H1 (cell line): ENCODE data around the gene MXI1. TPM values are rescaled to one million over a fixed set of nuclear protein-coding genes. Genes with fewer than 3 reads are reported as not detected.

ENCODE experiments used
- CTCF ChIA-PET: fragments of 300-600 bp; sonication (Branson Sonifier 250); formaldehyde crosslinking; loops from one replicate; lab custom pipeline; 2021; ENCODE audit not compliant: partially characterized antibody; lab: Charles Lee
- POLR2A ChIA-PET: fragments of 300-600 bp; sonication (Branson Sonifier 250); formaldehyde crosslinking; loops from one replicate; lab custom pipeline; 2021; ENCODE audit warnings: inconsistent platforms; ENCODE audit not compliant: partially characterized antibody; lab: Charles Lee
- DNase-seq, 2 experiments: peaks; one replicate each; pipeline versions ENCODE4 v3.0.0 to v3.0.0-alpha.2; 2010 to 2022; ENCODE audit warnings: low spot score in 2 of 2, low read depth in 1 of 2, mixed read lengths in 1 of 2
- FAIRE-seq: peaks from 2 replicates; lab custom pipeline; 2011; peaks lifted over from hg19 to GRCh38; lab: Jason Lieb, UNC
- H2AFZ ChIP-seq: 2 replicates; pipeline ENCODE4 v1.8.1; 2012; ENCODE audit warnings: low read length, inconsistent platforms
- H2AK5ac ChIP-seq: 2 replicates; pipeline ENCODE4 v1.6.1; 2013; ENCODE audit warnings: low read depth, low read length
- H2BK120ac ChIP-seq: replicated peaks from 2 replicates; pipeline ENCODE3; 2013; ENCODE audit warnings: low read depth, low read length, inconsistent platforms
- H2BK12ac ChIP-seq: 2 replicates; pipeline ENCODE4 v1.6.1; 2013; ENCODE audit warnings: low read depth, low read length
- H2BK15ac ChIP-seq: 2 replicates; pipeline ENCODE4 v1.6.1; 2013; ENCODE audit warnings: low read length
- H2BK20ac ChIP-seq: 2 replicates; pipeline ENCODE4 v1.6.1; 2013; ENCODE audit warnings: low read length
- H2BK5ac ChIP-seq: 2 replicates; pipeline ENCODE4 v1.6.1; 2013; ENCODE audit warnings: low read depth, low read length
- H3K14ac ChIP-seq: 2 replicates; pipeline ENCODE4 v1.6.1; 2013; ENCODE audit warnings: inconsistent platforms; ENCODE audit not compliant: insufficient read length
- H3K18ac ChIP-seq: 2 replicates; pipeline ENCODE4 v1.6.1; 2013; ENCODE audit warnings: low read length; ENCODE audit errors: extremely low read depth
- H3K23ac ChIP-seq: 2 replicates; pipeline ENCODE4 v1.6.1; 2013; ENCODE audit warnings: inconsistent platforms; ENCODE audit not compliant: insufficient read length
- H3K23me2 ChIP-seq: 2 replicates; pipeline ENCODE4 v1.6.1; 2013; ENCODE audit warnings: low read depth, low read length
- H3K27ac ChIP-seq: 2 replicates; pipeline ENCODE4 v1.6.1; 2011; ENCODE audit warnings: low read depth, low read length, inconsistent platforms
- H3K27me3 ChIP-seq, 4 experiments: replicated peaks in 1 of 4; 1 replicate in 1 of 4; 2 replicates in 3 of 4; pipeline versions ENCODE4 v1.6.1 to v1.8.1; 2011 to 2013; ENCODE audit warnings: low read length in 3 of 4, mild to moderate bottlenecking in 3 of 4, inconsistent platforms in 2 of 4, mixed read lengths in 2 of 4, moderate library complexity in 1 of 4; ENCODE audit not compliant: control insufficient read depth in 3 of 4, insufficient read depth in 3 of 4; ENCODE audit errors: extremely low read depth in 1 of 4
- H3K36me3 ChIP-seq, 4 experiments: 2 replicates each; pipeline versions ENCODE4 v1.6.1 to v1.8.1; 2011 to 2013; ENCODE audit warnings: mild to moderate bottlenecking in 4 of 4, low read length in 3 of 4, moderate library complexity in 2 of 4, control low read depth in 1 of 4, inconsistent platforms in 1 of 4; ENCODE audit not compliant: insufficient read depth in 4 of 4, control insufficient read depth in 2 of 4
- H3K4ac ChIP-seq: replicated peaks from 2 replicates; pipeline ENCODE3; 2013; ENCODE audit warnings: low read length, low read depth, mixed read lengths, inconsistent platforms; ENCODE audit not compliant: insufficient read length
- H3K4me1 ChIP-seq, 4 experiments: replicated peaks in 1 of 4; 1 replicate in 1 of 4; 2 replicates in 3 of 4; pipeline versions ENCODE4 v1.6.1 to v1.8.1; 2011 to 2013; ENCODE audit warnings: low read length in 3 of 4, inconsistent platforms in 2 of 4, mixed read lengths in 1 of 4; ENCODE audit not compliant: insufficient read depth in 4 of 4, control insufficient read depth in 3 of 4
- H3K4me2 ChIP-seq, 2 experiments: 2 replicates each; pipeline versions ENCODE4 v1.6.1 to v1.8.1; 2011 to 2013; ENCODE audit warnings: low read depth in 2 of 2, low read length in 2 of 2, control low read depth in 1 of 2, inconsistent platforms in 1 of 2, mild to moderate bottlenecking in 1 of 2; ENCODE audit not compliant: insufficient read depth in 1 of 2
- H3K4me3 ChIP-seq, 4 experiments: fragments of 200-600, 300-600 bp in 1 of 4; sonication (generic), shearing (Covaris generic), sonication (Bioruptor Twin) in 1 of 4; 2 replicates each; pipeline versions ENCODE4 v1.5.1 to v1.8.1; 2011 to 2016; ENCODE audit warnings: low read length in 4 of 4, low read depth in 3 of 4, control low read depth in 2 of 4, inconsistent platforms in 2 of 4, mild to moderate bottlenecking in 2 of 4, mixed read lengths in 1 of 4, moderate library complexity in 1 of 4; ENCODE audit not compliant: insufficient read depth in 2 of 4; ENCODE audit errors: extremely low read depth in 1 of 4
- H3K56ac ChIP-seq: replicated peaks from 2 replicates; pipeline ENCODE3; 2013; ENCODE audit warnings: low read depth, mild to moderate bottlenecking, mixed read lengths, low read length, inconsistent platforms; ENCODE audit not compliant: insufficient read length
- H3K79me1 ChIP-seq: 2 replicates; pipeline ENCODE4 v1.6.1; 2013; ENCODE audit warnings: low read depth, low read length, control low read depth
- H3K79me2 ChIP-seq, 2 experiments: 2 replicates each; pipeline versions ENCODE4 v1.6.1 to v1.8.1; 2012 to 2013; ENCODE audit warnings: low read length in 2 of 2, mild to moderate bottlenecking in 2 of 2, inconsistent platforms in 1 of 2; ENCODE audit not compliant: insufficient read depth in 2 of 2, control insufficient read depth in 1 of 2
- H3K9ac ChIP-seq, 4 experiments: replicated peaks in 1 of 4; 1 replicate in 1 of 4; 2 replicates in 3 of 4; pipeline versions ENCODE4 v1.6.1 to v1.8.1; 2011 to 2013; ENCODE audit warnings: low read depth in 3 of 4, low read length in 3 of 4, control low read depth in 2 of 4, mild to moderate bottlenecking in 2 of 4, moderate library complexity in 2 of 4, inconsistent platforms in 1 of 4; ENCODE audit errors: extremely low read depth in 1 of 4
- H3K9me3 ChIP-seq, 2 experiments: 2 replicates each; pipeline versions ENCODE4 v1.6.1 to v1.8.1; 2012 to 2013; ENCODE audit warnings: mild to moderate bottlenecking in 2 of 2, moderate library complexity in 2 of 2, control low read depth in 1 of 2, inconsistent platforms in 1 of 2, low read depth in 1 of 2, low read length in 1 of 2, mixed read lengths in 1 of 2; ENCODE audit not compliant: insufficient read depth in 2 of 2
- H4K20me1 ChIP-seq, 2 experiments: replicated peaks in 1 of 2; 2 replicates each; pipeline versions ENCODE3 to v1.8.1; 2011 to 2013; ENCODE audit warnings: inconsistent platforms in 2 of 2, low read length in 2 of 2, mild to moderate bottlenecking in 1 of 2; ENCODE audit not compliant: insufficient read depth in 2 of 2, control insufficient read depth in 1 of 2
- H4K5ac ChIP-seq: 2 replicates; pipeline ENCODE4 v1.6.1; 2013; ENCODE audit warnings: low read length, low read depth, mixed read lengths, inconsistent platforms; ENCODE audit not compliant: insufficient read length
- H4K8ac ChIP-seq: 2 replicates; pipeline ENCODE4 v1.8.0; 2013; ENCODE audit warnings: mild to moderate bottlenecking, moderate library complexity, low read length, inconsistent platforms; ENCODE audit not compliant: insufficient read depth; ENCODE audit errors: extremely low read depth
- H4K91ac ChIP-seq: replicated peaks from 2 replicates; pipeline ENCODE3; 2013; ENCODE audit warnings: low read length, mixed read lengths, inconsistent platforms; ENCODE audit not compliant: insufficient read length
- CEBPB ChIP-seq: IDR thresholded peaks from 2 replicates; pipeline ENCODE4 v1.6.1; 2012; ENCODE audit warnings: low read depth, low read length
- polyA plus RNA-seq, 7 experiments: library from polyadenylated mRNA; depleted of rRNA in 3 of 7; stranded (reverse) in 5 of 7; unstranded in 2 of 7; fragments of >200 nt in 5 of 7; fragments of 200-250 nt in 2 of 7; gene quantifications; 1 replicate in 5 of 7; 2 replicates in 1 of 7; 4 replicates in 1 of 7; pipeline versions ENCODE4 v1.2.1 to v1.2.3, GENCODE V29; 2011 to 2013; ENCODE audit warnings: missing spikeins in 2 of 7, mixed read lengths in 2 of 7
- total RNA-seq: library from RNA; stranded (reverse); fragmentation: NEBNext Ultra II Directional; extraction: Animal tissue kit (Norgen Biotek cat#: 25700); gene quantifications from 2 replicates; pipeline ENCODE4 v1.2.1, GENCODE V29; 2021
- TF ChIP-seq, protein P1 (sequence below): IDR thresholded peaks from 2 replicates; pipeline ENCODE4 v1.6.1; 2012; ENCODE audit warnings: inconsistent platforms

Gene MXI1
- total and polyA plus RNA-seq, 2 of the 8 experiments (the other 6 are each of a cell fraction or from before 2014, with no cell fraction given), result 5.7 to 8.8 TPM

GRCh38 chr10:110239892-110240291, 32.5 kb downstream of the MXI1 start:
- ChIA-PET CTCF (interaction anchor here (0.7 to 2.9 kb wide), 2 partner anchors 102 to 125 kb away, joined by 3 to 9 read pairs; no protein-coding TSS in a partner anchor), POLR2A (interaction anchor here (1.2 kb wide), 1 partner anchor 11 kb away, joined by 3 read pairs; no protein-coding TSS in a partner anchor)
- Histone ChIP-seq H3K4me2 (no peak overlapping the region), H3K4me3 (no peak overlapping the region), H3K27ac (no peak overlapping the region), H2BK15ac (no peak overlapping the region), H3K4me1 (peaks cover 0 to 5% (median 0%) of the 10 kb centered on the region in 4 experiments; a peak in 2 of 7 replicates), H3K79me1 (no peaks in the 10 kb centered on the region), H4K91ac (no peak overlapping the region), H3K14ac (no peak overlapping the region), H4K20me1 (no peaks in the 10 kb centered on the region), H3K23me2 (no peaks in the 10 kb centered on the region), H2BK5ac (no peak overlapping the region), H3K4ac (no peak overlapping the region), H2AFZ (no peak overlapping the region), H3K9me3 (no peaks in the 10 kb centered on the region), H3K23ac (no peak overlapping the region), H4K8ac (no peak overlapping the region), H2BK12ac (no peak overlapping the region), H3K9ac (no peak overlapping the region), H2BK20ac (no peak overlapping the region), H3K36me3 (no peaks in the 10 kb centered on the region), H2BK120ac (no peak overlapping the region), H3K18ac (no peak overlapping the region), H4K5ac (no peak overlapping the region), H2AK5ac (no peak overlapping the region), H3K27me3 (no peaks in the 10 kb centered on the region), H3K56ac (no peak overlapping the region), H3K79me2 (no peaks in the 10 kb centered on the region)
- DNase-seq (no peak), FAIRE-seq (no peak)
- TF ChIP-seq, protein P1, sequence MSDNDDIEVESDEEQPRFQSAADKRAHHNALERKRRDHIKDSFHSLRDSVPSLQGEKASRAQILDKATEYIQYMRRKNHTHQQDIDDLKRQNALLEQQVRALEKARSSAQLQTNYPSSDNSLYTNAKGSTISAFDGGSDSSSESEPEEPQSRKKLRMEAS, result no peak
- TF ChIP-seq CEBPB, result peak; percentile 64; the same call in 1 of the 2 replicates
